Measurements from ENCODE around the gene POLD4.

The POLD4 gene

GRCh38 chr11:67317888-67318555, 35.3 kb downstream of the POLD4 start:
- no peak for DNase-seq (ENCODE audit: low spot score)

- peak; percentile 96 for DNase-seq (ENCODE audit: low spot score)
These were observed 36.0 kb downstream of the POLD4 start for GRCh38 chr11:67317205-67317887.

- no peak for DNase-seq (ENCODE audit: low spot score)
These were observed 36.5 kb downstream of the POLD4 start for GRCh38 chr11:67316882-67317204.

GRCh38 chr11:67315325-67315909, 37.9 kb downstream of the POLD4 start:
- no peak for DNase-seq (ENCODE audit: low spot score)

GRCh38 chr11:67314218-67314617, 39.1 kb downstream of the POLD4 start:
- DNase-seq (ENCODE audit: low spot score) = no peak

- no peak for DNase-seq (ENCODE audit: low spot score)
These were observed 40.0 kb downstream of the POLD4 start for GRCh38 chr11:67313125-67313890.

- no peak for DNase-seq (ENCODE audit: low spot score)
These were observed 40.9 kb downstream of the POLD4 start for GRCh38 chr11:67312187-67313021.

- no peak for DNase-seq (ENCODE audit: low spot score)
These were observed 41.7 kb downstream of the POLD4 start for GRCh38 chr11:67311556-67312082.

GRCh38 chr11:67311051-67311555, 42.2 kb downstream of the POLD4 start:
- DNase-seq (ENCODE audit: low spot score) = no peak

- no peak for DNase-seq (ENCODE audit: low spot score)
These were observed 42.9 kb downstream of the POLD4 start for GRCh38 chr11:67310246-67311050.

- no peak for DNase-seq (ENCODE audit: low spot score)
These were observed 43.7 kb downstream of the POLD4 start for GRCh38 chr11:67309661-67310061.

GRCh38 chr11:67309166-67309565, 44.2 kb downstream of the POLD4 start:
- no peak for DNase-seq (ENCODE audit: low spot score)

- DNase-seq (ENCODE audit: low spot score) = no peak
These were observed 45.1 kb downstream of the POLD4 start for GRCh38 chr11:67308031-67308866.

GRCh38 chr11:67307545-67308001, 45.8 kb downstream of the POLD4 start:
- DNase-seq (ENCODE audit: low spot score) = peak; percentile 41

- no peak for DNase-seq (ENCODE audit: low spot score)
These were observed 46.4 kb downstream of the POLD4 start for GRCh38 chr11:67306769-67307544.

- DNase-seq (ENCODE audit: low spot score) = no peak
These were observed 48.7 kb downstream of the POLD4 start for GRCh38 chr11:67304511-67305113.

GRCh38 chr11:67303835-67304411, 49.4 kb downstream of the POLD4 start:
- no peak for DNase-seq (ENCODE audit: low spot score)

Measured in SK-N-DZ (cell line).